22Rv1 (cell line): ENCODE measurements around the gene PANK3.

Source experiments
- ZFX ChIP-seq: fragments of 450-650 bp; IDR thresholded peaks from 2 replicates; pipeline ENCODE4 v1.6.1; 2017; ENCODE audit warnings: antibody characterized with exemption, borderline replicate concordance
- TF ChIP-seq, protein P1 (sequence below): fragments of 450-650 bp; IDR thresholded peaks from 2 replicates; pipeline ENCODE4 v1.5.1; 2017; ENCODE audit warnings: mild to moderate bottlenecking

DNA sequence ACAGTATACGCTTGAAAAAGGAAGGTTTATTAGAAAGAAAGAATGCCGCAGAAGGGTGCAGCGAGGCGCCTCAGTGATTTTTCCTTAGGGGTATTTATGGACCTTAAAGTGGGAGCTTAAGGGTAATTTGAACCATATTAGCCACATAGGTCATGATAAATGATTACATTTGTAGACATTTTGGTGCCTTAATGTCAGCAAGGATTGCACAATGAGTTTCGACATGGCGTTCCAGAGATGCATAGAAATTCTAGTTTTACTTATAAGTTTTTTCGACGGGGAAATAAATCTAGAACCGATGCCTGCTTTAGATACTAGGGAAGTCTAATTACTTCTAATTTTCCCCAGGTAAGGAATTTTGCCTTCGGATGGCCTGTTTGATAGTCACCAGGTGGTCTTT lies 20.7 kb upstream of the PANK3 start:
- TF ChIP-seq, protein P1, sequence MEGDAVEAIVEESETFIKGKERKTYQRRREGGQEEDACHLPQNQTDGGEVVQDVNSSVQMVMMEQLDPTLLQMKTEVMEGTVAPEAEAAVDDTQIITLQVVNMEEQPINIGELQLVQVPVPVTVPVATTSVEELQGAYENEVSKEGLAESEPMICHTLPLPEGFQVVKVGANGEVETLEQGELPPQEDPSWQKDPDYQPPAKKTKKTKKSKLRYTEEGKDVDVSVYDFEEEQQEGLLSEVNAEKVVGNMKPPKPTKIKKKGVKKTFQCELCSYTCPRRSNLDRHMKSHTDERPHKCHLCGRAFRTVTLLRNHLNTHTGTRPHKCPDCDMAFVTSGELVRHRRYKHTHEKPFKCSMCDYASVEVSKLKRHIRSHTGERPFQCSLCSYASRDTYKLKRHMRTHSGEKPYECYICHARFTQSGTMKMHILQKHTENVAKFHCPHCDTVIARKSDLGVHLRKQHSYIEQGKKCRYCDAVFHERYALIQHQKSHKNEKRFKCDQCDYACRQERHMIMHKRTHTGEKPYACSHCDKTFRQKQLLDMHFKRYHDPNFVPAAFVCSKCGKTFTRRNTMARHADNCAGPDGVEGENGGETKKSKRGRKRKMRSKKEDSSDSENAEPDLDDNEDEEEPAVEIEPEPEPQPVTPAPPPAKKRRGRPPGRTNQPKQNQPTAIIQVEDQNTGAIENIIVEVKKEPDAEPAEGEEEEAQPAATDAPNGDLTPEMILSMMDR: no peak
- TF ChIP-seq ZFX: no peak
